ENCODE results near the gene TRIM43.
A peak's percentile ranks its signal among the peaks of the same experiment; 100 is the strongest.
"Not testable (repeated sequence)": the region's sequence is repeated elsewhere in the genome, so short reads cannot be mapped to it uniquely, and the experiment has no call there.

TRIM43 gene

DNA sequence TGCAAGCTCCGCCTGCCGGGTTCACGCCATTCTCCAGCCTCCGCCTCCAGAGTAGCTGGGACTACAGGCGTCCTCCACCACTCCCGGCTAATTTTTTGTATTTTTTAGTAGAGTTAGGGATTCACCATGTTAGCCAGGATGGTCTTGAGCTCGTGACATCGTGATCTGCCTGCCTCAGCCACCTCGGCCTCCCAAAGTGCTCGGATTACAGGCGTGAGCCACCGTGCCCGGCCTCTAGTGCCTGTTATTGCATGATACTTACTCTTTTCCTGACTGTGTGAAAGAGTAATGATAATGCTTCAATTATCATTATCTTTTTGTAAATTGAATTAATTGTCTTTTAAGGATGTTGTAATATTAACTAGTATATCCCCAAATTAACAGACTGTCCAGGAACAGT is 1.2 kb downstream of the TRIM43 start:
- not testable (repeated sequence) for DNase-seq (ENCODE audit: low read depth); H3K4me3 ChIP-seq (ENCODE audit: low read length)

- DNase-seq (ENCODE audit: low read depth); H3K4me3 ChIP-seq (ENCODE audit: low read length): not testable (repeated sequence)
These were observed 3.2 kb downstream of the TRIM43 start for GRCh38 chr2:95595012-95595411.

DNA sequence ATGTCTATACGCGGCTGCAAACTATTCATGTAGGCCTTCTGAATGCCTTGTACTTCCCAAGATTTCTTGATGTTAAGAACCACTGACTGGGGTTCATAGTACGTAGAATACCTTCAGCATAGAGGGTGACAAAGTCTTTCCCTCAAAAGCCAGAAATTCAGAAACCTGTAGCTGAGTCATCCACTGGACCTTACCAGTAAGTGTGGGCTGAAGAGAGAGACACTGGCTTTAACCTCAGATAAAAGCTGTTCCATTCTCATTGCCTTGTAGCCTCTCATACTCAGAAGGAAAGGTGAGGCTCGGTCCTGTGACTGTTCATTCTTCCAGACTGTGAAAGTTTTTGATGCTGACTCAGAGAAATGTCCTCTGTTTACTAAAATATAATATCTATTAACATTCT is 9.5 kb downstream of the TRIM43 start:
- DNase-seq (ENCODE audit: low read depth); H3K4me3 ChIP-seq (ENCODE audit: low read length): not testable (repeated sequence)

- not testable (repeated sequence) for DNase-seq (ENCODE audit: low read depth); H3K4me3 ChIP-seq (ENCODE audit: low read length)
These were observed 10.3 kb downstream of the TRIM43 start for GRCh38 chr2:95602146-95602545.

GRCh38 chr2:95608356-95608755 is 16.6 kb downstream of the TRIM43 start:
- H3K4me3 ChIP-seq (ENCODE audit: low read length); DNase-seq (ENCODE audit: low read depth): not testable (repeated sequence)

- not testable (repeated sequence) for H3K4me3 ChIP-seq (ENCODE audit: low read length)
These were observed 18.0 kb downstream of the TRIM43 start for GRCh38 chr2:95609764-95610163.

DNA sequence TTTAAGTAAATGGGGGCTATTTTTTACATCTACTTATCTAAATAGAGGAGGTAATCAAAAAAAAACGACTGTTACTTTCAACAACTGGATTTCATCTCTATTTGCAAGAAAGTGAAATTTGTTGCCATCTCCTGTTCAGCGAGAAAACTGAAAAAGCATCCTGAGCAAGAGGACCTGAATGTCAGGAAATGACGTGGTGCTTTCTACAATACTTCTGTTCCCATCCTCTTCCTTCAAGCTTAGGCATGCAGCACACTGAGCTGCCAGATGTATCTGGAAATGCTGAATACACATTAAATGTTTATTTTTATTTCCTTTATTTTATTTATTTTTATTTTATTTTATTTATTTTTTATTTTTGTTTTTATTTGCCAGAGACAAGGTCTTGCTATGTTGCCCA is 21.2 kb downstream of the TRIM43 start:
- DNase-seq (ENCODE audit: low read depth); H3K4me3 ChIP-seq (ENCODE audit: low read length): not testable (repeated sequence)

More at GRCh38 chr2:95609764-95610163, 18.0 kb downstream of the TRIM43 start:
- not testable (repeated sequence) for DNase-seq (ENCODE audit: low read depth)

GRCh38 chr2:95622728-95623127 is 30.9 kb downstream of the TRIM43 start:
- DNase-seq (ENCODE audit: low read depth); H3K4me3 ChIP-seq (ENCODE audit: low read length): not testable (repeated sequence)

DNA sequence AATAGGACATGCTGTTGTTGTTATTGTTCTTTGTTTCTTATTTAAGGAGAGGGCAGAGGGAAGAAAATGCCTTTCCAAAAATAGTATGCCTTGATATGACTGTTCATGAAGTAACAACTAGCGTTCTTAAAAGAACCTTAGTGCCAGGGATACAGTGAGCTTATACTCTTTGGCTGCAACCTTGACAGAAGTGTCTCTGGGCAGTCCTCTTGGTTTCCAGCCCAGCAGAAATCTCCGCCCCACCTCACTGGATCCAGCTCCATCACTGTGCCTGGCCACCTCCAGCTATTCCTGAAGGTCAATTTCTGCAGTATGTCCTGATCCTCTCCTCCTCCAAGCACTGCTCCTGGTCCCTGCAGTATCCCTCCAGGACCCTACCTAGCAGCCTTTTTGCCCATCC is 39.2 kb downstream of the TRIM43 start:
- H3K4me3 ChIP-seq (ENCODE audit: low read length); DNase-seq (ENCODE audit: low read depth): not testable (repeated sequence)

GRCh38 chr2:95633626-95634259 is 41.9 kb downstream of the TRIM43 start:
- H3K4me3 ChIP-seq (ENCODE audit: low read length); DNase-seq (ENCODE audit: low read depth): not testable (repeated sequence)

DNA sequence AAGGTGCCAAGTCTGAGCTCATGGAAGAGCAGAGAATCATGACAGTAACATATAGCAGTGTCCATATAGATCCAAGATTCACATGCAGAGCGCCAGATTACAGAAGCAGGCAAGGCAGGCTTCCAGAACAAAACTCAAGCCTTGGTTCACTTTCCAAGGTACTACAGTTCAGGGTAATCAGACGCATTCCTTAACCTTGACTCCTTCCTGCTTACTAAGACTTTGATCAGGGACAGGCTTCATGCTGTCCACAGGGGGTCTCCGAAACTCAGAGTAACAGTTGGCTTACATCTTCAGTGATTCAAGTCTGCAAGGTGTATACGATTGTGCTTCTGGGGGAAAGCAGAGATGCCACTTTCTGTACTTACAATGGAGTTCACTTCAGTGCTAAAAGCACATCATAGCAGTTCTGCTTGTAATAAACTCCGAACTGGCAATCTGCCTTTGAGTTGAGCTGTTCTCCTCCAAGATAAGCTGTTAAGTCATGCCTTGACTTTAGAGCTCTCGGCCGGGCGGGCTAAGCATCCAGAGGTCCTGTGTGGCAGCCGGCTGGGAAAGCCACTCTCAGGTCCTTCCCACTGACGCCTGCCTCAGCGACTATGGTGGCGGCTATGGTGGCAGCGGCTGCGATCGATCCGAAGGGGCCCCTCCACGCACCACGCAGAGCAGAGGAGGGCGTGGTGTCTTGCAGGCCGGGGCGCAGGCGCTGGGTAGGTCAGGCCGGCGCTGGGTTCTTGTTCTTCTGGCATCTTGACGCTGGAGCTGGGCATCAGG is 48.9 kb downstream of the TRIM43 start:
- H3K4me3 ChIP-seq (ENCODE audit: low read length); DNase-seq (ENCODE audit: low read depth): not testable (repeated sequence)

- DNase-seq (ENCODE audit: low read depth); H3K4me3 ChIP-seq (ENCODE audit: low read length): not testable (repeated sequence)
These were observed 49.4 kb downstream of the TRIM43 start for GRCh38 chr2:95641289-95641575.

- peak; percentile 82 for DNase-seq (ENCODE audit: low read depth)
- not testable (repeated sequence) for H3K4me3 ChIP-seq (ENCODE audit: low read length)
These were observed 50.0 kb downstream of the TRIM43 start for GRCh38 chr2:95641787-95642186.

DNA sequence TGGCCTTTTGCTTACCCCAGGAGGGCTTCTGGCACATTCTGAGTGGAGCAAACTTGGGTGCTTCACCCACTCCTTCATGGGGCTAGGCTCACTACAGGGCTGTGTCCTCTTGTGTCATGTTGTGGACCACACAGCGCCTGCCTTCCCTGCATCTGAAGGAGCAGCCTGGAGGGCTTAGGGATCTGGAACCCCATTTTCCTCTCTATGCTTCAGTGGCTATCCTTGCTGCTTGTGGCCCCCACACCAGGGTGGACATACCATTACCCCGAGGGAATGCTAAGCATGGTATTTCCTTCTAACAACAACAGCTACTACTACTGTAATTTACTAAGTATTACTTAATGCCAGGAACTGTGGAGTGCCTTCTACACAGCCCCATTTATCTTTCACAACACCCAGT is 50.6 kb downstream of the TRIM43 start:
- H3K4me3 ChIP-seq (ENCODE audit: low read length); DNase-seq (ENCODE audit: low read depth): not testable (repeated sequence)

- H3K4me3 ChIP-seq (ENCODE audit: low read length); DNase-seq (ENCODE audit: low read depth): not testable (repeated sequence)
These were observed 51.1 kb downstream of the TRIM43 start for GRCh38 chr2:95642951-95643350.

- H3K4me3 ChIP-seq (ENCODE audit: low read length); DNase-seq (ENCODE audit: low read depth): not testable (repeated sequence)
These were observed 53.5 kb downstream of the TRIM43 start for GRCh38 chr2:95645312-95645711.

GRCh38 chr2:95646274-95646994 is 54.6 kb downstream of the TRIM43 start:
- H3K4me3 ChIP-seq (ENCODE audit: low read length); DNase-seq (ENCODE audit: low read depth): not testable (repeated sequence)

DNA sequence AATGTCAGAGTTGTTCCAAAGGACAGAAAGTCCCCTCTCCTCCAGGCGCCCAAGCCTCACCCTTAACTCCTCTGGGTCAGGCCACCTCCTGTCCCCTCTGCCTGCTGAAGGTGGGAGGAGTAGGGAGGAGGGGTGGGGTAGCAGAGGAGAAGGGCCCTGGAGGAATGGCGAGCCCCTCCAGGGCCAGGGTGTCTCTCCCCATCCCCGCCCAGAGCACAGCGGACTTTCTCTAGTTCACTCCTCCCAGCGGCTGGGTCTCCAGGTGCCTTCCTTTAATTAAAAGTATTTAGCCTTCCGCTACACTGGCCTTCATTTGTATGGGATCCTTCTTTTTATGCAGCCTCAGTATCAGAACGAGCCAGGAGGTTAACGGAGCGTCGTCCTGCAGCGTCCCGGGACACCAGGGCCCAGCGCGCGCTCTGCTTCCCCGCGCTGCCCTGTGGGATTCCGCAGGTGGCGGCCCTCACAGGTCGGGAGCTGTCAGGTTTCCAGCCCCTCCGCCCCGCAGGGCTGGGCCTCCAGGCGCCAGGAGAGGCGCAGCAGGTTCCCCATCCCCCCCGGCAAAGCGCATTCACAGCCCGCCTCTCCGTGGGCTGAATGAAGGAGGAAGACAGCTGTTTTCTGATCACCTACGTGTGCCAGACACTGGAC is 57.2 kb downstream of the TRIM43 start:
- not testable (repeated sequence) for H3K4me3 ChIP-seq (ENCODE audit: low read length); DNase-seq (ENCODE audit: low read depth)
